GM12878 (cell line): ENCODE data around the gene SSH3. TPM values are rescaled to one million over a fixed set of nuclear protein-coding genes. Genes with fewer than 3 reads are reported as not detected.
A peak's percentile ranks its signal among the peaks of the same experiment; 100 is the strongest.

ENCODE experiments used
- CBX3 ChIP-seq: fragments of 200-600 bp; sonication (generic); IDR thresholded peaks from 2 replicates; pipeline ENCODE4 v1.6.1; 2016; ENCODE audit warnings: low read depth, borderline replicate concordance
- HCFC1 ChIP-seq: fragments of 150-350 bp; IDR thresholded peaks from 2 replicates; pipeline ENCODE4 v1.6.1; 2014; ENCODE audit warnings: low read length
- HDAC2 ChIP-seq: fragments of 200-600 bp; sonication (generic); IDR thresholded peaks from 2 replicates; pipeline ENCODE4 v1.6.1; 2017
- JUND ChIP-seq: IDR thresholded peaks from 2 replicates; pipeline ENCODE4 v1.6.1; 2012; ENCODE audit warnings: low read depth, mild to moderate bottlenecking, low read length, improper control_type of control experiment, moderate library complexity
- MYB ChIP-seq: fragments of 150-350 bp; IDR thresholded peaks from 2 replicates; pipeline ENCODE4 v1.6.1; 2014; ENCODE audit warnings: mild to moderate bottlenecking, low read depth, low read length, borderline replicate concordance
- MYC ChIP-seq: IDR thresholded peaks from 2 replicates; pipeline ENCODE4 v1.6.1; 2011; ENCODE audit warnings: mild to moderate bottlenecking, low read length, moderate library complexity, inconsistent platforms; ENCODE audit not compliant: insufficient read depth, insufficient replicate concordance, insufficient read length, severe bottlenecking
- NFXL1 ChIP-seq: fragments of 450-650 bp; IDR thresholded peaks from 2 replicates; pipeline ENCODE4 v1.6.1; 2017; ENCODE audit warnings: antibody characterized with exemption, mild to moderate bottlenecking, borderline replicate concordance
- PKNOX1 ChIP-seq: fragments of 450-650 bp; IDR thresholded peaks from 2 replicates; pipeline ENCODE4 v1.6.1; 2016; ENCODE audit warnings: mild to moderate bottlenecking
- PRDM15 ChIP-seq: fragments of 450-650 bp; formaldehyde crosslinking; IDR thresholded peaks from 2 replicates; pipeline ENCODE4 v1.4.0; 2020; ENCODE audit warnings: mild to moderate bottlenecking, moderate library complexity
- RFX5 ChIP-seq: IDR thresholded peaks from 2 replicates; pipeline ENCODE4 v1.6.1; 2011; ENCODE audit warnings: low read depth, low read length, improper control_type of control experiment
- SIN3A ChIP-seq: IDR thresholded peaks from 2 replicates; pipeline ENCODE4 v1.6.1; 2012; ENCODE audit warnings: low read depth, low read length, improper control_type of control experiment
- TARDBP ChIP-seq: IDR thresholded peaks from 2 replicates; pipeline ENCODE4 v1.6.1; 2016; ENCODE audit warnings: borderline replicate concordance
- TCF12 ChIP-seq: IDR thresholded peaks from 2 replicates; pipeline ENCODE4 v1.6.1; 2011; ENCODE audit warnings: low read depth, mild to moderate bottlenecking, low read length
- TCF3 ChIP-seq: IDR thresholded peaks from 2 replicates; pipeline ENCODE4 v1.6.1; 2012; ENCODE audit warnings: low read depth, mild to moderate bottlenecking, low read length, borderline replicate concordance; ENCODE audit not compliant: insufficient read depth
- USF1 ChIP-seq: IDR thresholded peaks from 2 replicates; pipeline ENCODE4 v1.6.1; 2011; ENCODE audit warnings: borderline replicate concordance, low read depth, mild to moderate bottlenecking, moderate library complexity, mixed read lengths, low read length; ENCODE audit not compliant: insufficient read depth; ENCODE audit errors: extremely low read length
- ZBED1 ChIP-seq: IDR thresholded peaks from 2 replicates; pipeline ENCODE4 v1.6.1; 2016; ENCODE audit warnings: borderline replicate concordance
- ZNF207 ChIP-seq: fragments of 450-650 bp; IDR thresholded peaks from 2 replicates; pipeline ENCODE4 v1.6.1; 2014; ENCODE audit warnings: antibody characterized with exemption, mild to moderate bottlenecking, borderline replicate concordance
- ZZZ3 ChIP-seq: IDR thresholded peaks from 2 replicates; pipeline ENCODE4 v1.6.1; 2011; ENCODE audit warnings: low read depth; ENCODE audit not compliant: control insufficient read depth, insufficient read length
- polyA plus RNA-seq, 11 experiments: library from polyadenylated mRNA; depleted of rRNA in 4 of 11; unstranded in 6 of 11; stranded (reverse) in 5 of 11; fragments of >200 nt; fragmentation: Nextera tagmentation in 4 of 11; fragmentation: Illumina TruSeq in 1 of 11; extraction: Ambion mirVana in 4 of 11; extraction: Trizol in 1 of 11; gene quantifications; 1 replicate in 1 of 11; 2 replicates in 10 of 11; pipeline versions ENCODE4 v1.2.1 to v1.2.3, GENCODE V29; 2011 to 2016; ENCODE audit warnings: inconsistent platforms in 2 of 11, missing spikeins in 2 of 11, low read depth in 1 of 11
- total RNA-seq, 4 experiments: library from RNA; depleted of rRNA in 3 of 4; stranded (reverse); fragments of >200 nt in 3 of 4; fragmentation: Illumina TruSeq in 1 of 4; extraction: Trizol in 1 of 4; gene quantifications; 2 replicates each; pipeline versions ENCODE4 v1.2.1 to v1.2.3, GENCODE V29; 2013 to 2021
- TF ChIP-seq, protein P1 (sequence below): fragments of 450-650 bp; IDR thresholded peaks from 2 replicates; pipeline ENCODE4 v1.6.1; 2017; ENCODE audit warnings: low read depth, mild to moderate bottlenecking, moderate library complexity
- TF ChIP-seq, protein P2 (sequence below): IDR thresholded peaks from 2 replicates; pipeline ENCODE4 v1.6.1; 2012; ENCODE audit warnings: low read depth, low read length, improper control_type of control experiment
- TF ChIP-seq, protein P3 (sequence below): fragments of 450-650 bp; IDR thresholded peaks from 2 replicates; pipeline ENCODE4 v1.6.1; 2016; ENCODE audit warnings: mild to moderate bottlenecking

SSH3 gene
- total and polyA plus RNA-seq, 10 of the 15 experiments (the other 5 are each of a cell fraction or from before 2014, with no cell fraction given), result 0.05 to 0.83 (median 0.28) TPM; not detected in 3

DNA sequence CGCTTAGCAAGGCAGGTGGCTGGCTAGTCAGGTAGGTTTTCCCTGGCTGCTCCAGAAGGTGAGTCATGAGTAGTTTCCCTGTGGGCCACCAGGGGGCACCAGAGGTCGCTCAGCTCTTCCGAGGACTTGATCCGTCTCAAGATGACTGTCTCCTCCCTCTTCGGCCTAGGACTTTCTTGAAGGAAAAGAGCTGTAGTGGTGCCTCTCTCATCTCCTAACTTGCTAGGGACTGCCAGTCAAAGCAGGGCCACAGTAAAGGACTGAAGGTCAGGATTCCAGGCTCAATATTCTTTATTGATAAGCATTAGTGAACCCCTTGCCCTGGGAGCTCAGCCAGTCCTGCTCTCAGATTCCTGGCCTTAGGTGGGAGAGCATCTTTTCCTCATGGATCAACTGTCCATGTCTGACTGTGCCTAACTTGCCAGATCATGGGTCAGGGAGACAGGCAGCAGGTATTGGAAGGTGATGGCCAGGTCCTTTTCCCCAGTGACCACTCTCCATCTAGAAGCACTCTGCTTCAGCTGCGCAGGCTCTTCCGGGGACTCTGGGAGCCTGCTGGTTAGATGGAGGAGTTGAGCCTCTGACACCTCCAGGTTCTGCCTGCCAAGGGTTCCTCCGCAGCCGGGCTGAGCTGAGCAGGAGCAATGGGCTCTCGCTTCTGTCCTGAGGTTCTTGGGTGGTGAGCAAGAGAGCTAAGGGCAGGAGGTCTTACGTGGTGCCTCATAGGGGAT lies 48.1 kb downstream of the SSH3 start (continued):
- no peak for TF ChIP-seq RFX5
- no peak for TF ChIP-seq MYC
- no peak for TF ChIP-seq TCF3
- no peak for TF ChIP-seq JUND
- TF ChIP-seq, protein P1, sequence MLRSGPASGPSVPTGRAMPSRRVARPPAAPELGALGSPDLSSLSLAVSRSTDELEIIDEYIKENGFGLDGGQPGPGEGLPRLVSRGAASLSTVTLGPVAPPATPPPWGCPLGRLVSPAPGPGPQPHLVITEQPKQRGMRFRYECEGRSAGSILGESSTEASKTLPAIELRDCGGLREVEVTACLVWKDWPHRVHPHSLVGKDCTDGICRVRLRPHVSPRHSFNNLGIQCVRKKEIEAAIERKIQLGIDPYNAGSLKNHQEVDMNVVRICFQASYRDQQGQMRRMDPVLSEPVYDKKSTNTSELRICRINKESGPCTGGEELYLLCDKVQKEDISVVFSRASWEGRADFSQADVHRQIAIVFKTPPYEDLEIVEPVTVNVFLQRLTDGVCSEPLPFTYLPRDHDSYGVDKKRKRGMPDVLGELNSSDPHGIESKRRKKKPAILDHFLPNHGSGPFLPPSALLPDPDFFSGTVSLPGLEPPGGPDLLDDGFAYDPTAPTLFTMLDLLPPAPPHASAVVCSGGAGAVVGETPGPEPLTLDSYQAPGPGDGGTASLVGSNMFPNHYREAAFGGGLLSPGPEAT, result 0 out of 2 replicates have a peak, but pooled peaks have one; percentile 15
- TF ChIP-seq MYB, result no peak
- TF ChIP-seq HCFC1, result no peak
- no peak for TF ChIP-seq PRDM15
- no peak for TF ChIP-seq CBX3
- no peak for TF ChIP-seq NFXL1
- no peak for TF ChIP-seq SIN3A
- no peak; the same call in 1 of the 2 replicates for TF ChIP-seq PKNOX1
- TF ChIP-seq ZBED1, result no peak
- TF ChIP-seq, protein P2, sequence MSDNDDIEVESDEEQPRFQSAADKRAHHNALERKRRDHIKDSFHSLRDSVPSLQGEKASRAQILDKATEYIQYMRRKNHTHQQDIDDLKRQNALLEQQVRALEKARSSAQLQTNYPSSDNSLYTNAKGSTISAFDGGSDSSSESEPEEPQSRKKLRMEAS, result no peak
- TF ChIP-seq HDAC2, result no peak
- no peak for TF ChIP-seq ZNF207
- TF ChIP-seq TCF12, result 0 out of 2 replicates have a peak, but pooled peaks have one; percentile 8
- TF ChIP-seq ZZZ3, result no peak
- TF ChIP-seq, protein P3, sequence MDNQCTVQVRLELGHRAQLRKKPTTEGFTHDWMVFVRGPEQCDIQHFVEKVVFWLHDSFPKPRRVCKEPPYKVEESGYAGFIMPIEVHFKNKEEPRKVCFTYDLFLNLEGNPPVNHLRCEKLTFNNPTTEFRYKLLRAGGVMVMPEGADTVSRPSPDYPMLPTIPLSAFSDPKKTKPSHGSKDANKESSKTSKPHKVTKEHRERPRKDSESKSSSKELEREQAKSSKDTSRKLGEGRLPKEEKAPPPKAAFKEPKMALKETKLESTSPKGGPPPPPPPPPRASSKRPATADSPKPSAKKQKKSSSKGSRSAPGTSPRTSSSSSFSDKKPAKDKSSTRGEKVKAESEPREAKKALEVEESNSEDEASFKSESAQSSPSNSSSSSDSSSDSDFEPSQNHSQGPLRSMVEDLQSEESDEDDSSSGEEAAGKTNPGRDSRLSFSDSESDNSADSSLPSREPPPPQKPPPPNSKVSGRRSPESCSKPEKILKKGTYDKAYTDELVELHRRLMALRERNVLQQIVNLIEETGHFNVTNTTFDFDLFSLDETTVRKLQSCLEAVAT, result peak; percentile 35; the same call in 1 of the 2 replicates
- TF ChIP-seq USF1, result no peak
- TF ChIP-seq TARDBP, result no peak
